Stimulated activated CD4-positive, alpha-beta T cell treated with anti-CD3 and anti-CD28 coated beads, Interleukin-2, amount 100 ng/mL, for 24 hours (primary cell): Measurements from ENCODE around the gene PDHX.

Experiments
- DNase-seq, 2 donors: peaks; one replicate each; pipeline ENCODE4 v3.0.0-alpha.2; 2020

Gene PDHX

GRCh38 chr11:34996958-34997357 is 80.5 kb downstream of the PDHX start:
- no peak for DNase-seq

- DNase-seq = no peak
Measured at GRCh38 chr11:34997952-34998528, 81.6 kb downstream of the PDHX start.

- DNase-seq = no peak
Measured at GRCh38 chr11:34999453-34999852, 83.0 kb downstream of the PDHX start.

GRCh38 chr11:35003186-35003585 is 86.8 kb downstream of the PDHX start:
- no peak for DNase-seq

- no peak for DNase-seq
Measured at GRCh38 chr11:35003658-35004057, 87.2 kb downstream of the PDHX start.

- DNase-seq = no peak
Measured at GRCh38 chr11:35005141-35005780, 88.8 kb downstream of the PDHX start.

GRCh38 chr11:35006389-35007128 is 90.1 kb downstream of the PDHX start:
- peak; percentile 51 to 63 for DNase-seq

GRCh38 chr11:35007277-35007676 is 90.9 kb downstream of the PDHX start:
- no peak for DNase-seq

GRCh38 chr11:35009191-35009943 is 92.9 kb downstream of the PDHX start:
- DNase-seq = no peak

GRCh38 chr11:35009944-35010342 is 93.5 kb downstream of the PDHX start:
- no peak for DNase-seq

- no peak for DNase-seq
Measured at GRCh38 chr11:35010654-35011053, 94.2 kb downstream of the PDHX start.

GRCh38 chr11:35011389-35011788 is 95.0 kb downstream of the PDHX start:
- no peak for DNase-seq

- no peak for DNase-seq
Measured at GRCh38 chr11:35011944-35012343, 95.5 kb downstream of the PDHX start.

- DNase-seq = peak in 1 of 2 donors; percentile 31
Measured at GRCh38 chr11:35012467-35013191, 96.2 kb downstream of the PDHX start.

- DNase-seq = peak in 1 of 2 donors; percentile 35
Measured at GRCh38 chr11:35013514-35014233, 97.3 kb downstream of the PDHX start.

GRCh38 chr11:35014346-35014745 is 97.9 kb downstream of the PDHX start:
- no peak for DNase-seq

- DNase-seq = no peak
Measured at GRCh38 chr11:35015621-35016387, 99.4 kb downstream of the PDHX start.

- no peak for DNase-seq
Measured at GRCh38 chr11:35016916-35017315, 100.5 kb downstream of the PDHX start.

GRCh38 chr11:35017528-35018342 is 101.3 kb downstream of the PDHX start:
- DNase-seq = no peak

- DNase-seq = no peak
Measured at GRCh38 chr11:35021589-35021988, 105.2 kb downstream of the PDHX start.
